Neural cell (in vitro differentiated cells): ENCODE data around the gene LHX2. TPM values are rescaled to one million over a fixed set of nuclear protein-coding genes. Genes with fewer than 3 reads are reported as not detected.

ENCODE experiments used
- H2AFZ ChIP-seq: fragments of 200-600, 300-800 bp; sonication (generic), shearing (Covaris generic); 2 replicates; pipeline ENCODE4 v1.6.0; 2014; ENCODE audit warnings: low read depth, mild to moderate bottlenecking, antibody characterized with exemption, low read length, moderate library complexity
- H3F3A ChIP-seq: fragments of 200-600 bp; shearing (Covaris generic); 2 replicates; pipeline ENCODE4 v1.6.1; 2016; ENCODE audit warnings: mild to moderate bottlenecking, moderate library complexity, mixed read lengths, antibody characterized with exemption, low read length; ENCODE audit not compliant: insufficient read depth, poor library complexity, severe bottlenecking
- H3K27ac ChIP-seq: fragments of 200-600, 300-800 bp; sonication (generic), shearing (Covaris generic); 2 replicates; pipeline ENCODE4 v1.5.1; 2014; ENCODE audit warnings: mild to moderate bottlenecking, low read length, moderate library complexity
- H3K27me3 ChIP-seq: fragments of 300-800, 200-600 bp; sonication (generic), shearing (Covaris generic); 2 replicates; pipeline ENCODE4 v1.6.0; 2014; ENCODE audit warnings: mild to moderate bottlenecking, low read depth, low read length, moderate library complexity; ENCODE audit not compliant: insufficient read depth
- H3K36me3 ChIP-seq: fragments of 300-800, 200-600 bp; sonication (generic), shearing (Covaris generic); 2 replicates; pipeline ENCODE4 v1.5.1; 2014; ENCODE audit warnings: mild to moderate bottlenecking, antibody characterized with exemption, low read length, moderate library complexity; ENCODE audit not compliant: insufficient read depth
- H3K4me2 ChIP-seq: fragments of 300-800, 200-600 bp; sonication (generic), shearing (Covaris generic); 2 replicates; pipeline ENCODE4 v1.6.0; 2014; ENCODE audit warnings: mild to moderate bottlenecking, low read length
- H3K4me3 ChIP-seq: fragments of 300-800, 200-600 bp; sonication (generic), shearing (Covaris generic); 2 replicates; pipeline ENCODE4 v1.5.1; 2014; ENCODE audit warnings: mild to moderate bottlenecking, low read length, moderate library complexity
- H3K79me2 ChIP-seq: fragments of 200-600 bp; shearing (Covaris generic); replicated peaks from 2 replicates; pipeline ENCODE4 v1.6.0; 2014; ENCODE audit warnings: mild to moderate bottlenecking, low read length, moderate library complexity; ENCODE audit not compliant: insufficient read depth
- H3K9ac ChIP-seq: fragments of 300-800, 200-600 bp; sonication (generic), shearing (Covaris generic); 2 replicates; pipeline ENCODE4 v1.6.1; 2016; ENCODE audit warnings: mild to moderate bottlenecking, low read length, mixed read lengths
- H3K9me2 ChIP-seq: fragments of 200-600 bp; shearing (Covaris generic); 2 replicates; pipeline ENCODE4 v1.6.1; 2016; ENCODE audit warnings: mild to moderate bottlenecking, low read length, mixed read lengths; ENCODE audit not compliant: insufficient read depth
- H3K9me3 ChIP-seq: fragments of 200-600, 300-800 bp; sonication (generic), shearing (Covaris generic); 2 replicates; pipeline ENCODE4 v1.6.1; 2016; ENCODE audit warnings: mild to moderate bottlenecking, mixed run types, low read length, moderate library complexity, mixed read lengths
- H4K20me1 ChIP-seq: fragments of 200-600 bp; shearing (Covaris generic); 2 replicates; pipeline ENCODE4 v1.6.1; 2016; ENCODE audit warnings: mild to moderate bottlenecking, mixed run types; ENCODE audit not compliant: insufficient read depth
- EP300 ChIP-seq: fragments of 450-650 bp; conservative IDR thresholded peaks from 2 replicates; pipeline ENCODE4 v1.6.1; 2014; ENCODE audit warnings: antibody characterized with exemption, mild to moderate bottlenecking, moderate library complexity; ENCODE audit not compliant: poor library complexity, severe bottlenecking
- EZH2 ChIP-seq: fragments of 200-600, 300-800 bp; shearing (Covaris generic), sonication (generic); IDR thresholded peaks from 2 replicates; pipeline ENCODE4 v1.6.1; 2014; ENCODE audit warnings: antibody characterized with exemption, low read length, borderline replicate concordance, mild to moderate bottlenecking; ENCODE audit not compliant: insufficient read depth, poor library complexity, severe bottlenecking
- MXI1 ChIP-seq: fragments of 450-650 bp; conservative IDR thresholded peaks from 2 replicates; pipeline ENCODE4 v1.6.1; 2014; ENCODE audit warnings: antibody characterized with exemption, mild to moderate bottlenecking; ENCODE audit not compliant: poor library complexity, severe bottlenecking
- RAD21 ChIP-seq: fragments of 450-650 bp; conservative IDR thresholded peaks from 2 replicates; pipeline ENCODE4 v1.6.1; 2014; ENCODE audit warnings: antibody characterized with exemption, mild to moderate bottlenecking, moderate library complexity
- SMC3 ChIP-seq: fragments of 450-650 bp; conservative IDR thresholded peaks from 2 replicates; pipeline ENCODE4 v1.6.1; 2014; ENCODE audit warnings: antibody characterized with exemption, mild to moderate bottlenecking, moderate library complexity; ENCODE audit not compliant: poor library complexity
- TAF1 ChIP-seq: IDR thresholded peaks from 2 replicates; pipeline ENCODE4 v1.6.1; 2012; ENCODE audit warnings: low read depth
- polyA plus RNA-seq: library from polyadenylated mRNA; depleted of rRNA; stranded (reverse); fragments of >200 nt; gene quantifications from 2 replicates; pipeline ENCODE4 v1.2.3, GENCODE V29; 2014
- TF ChIP-seq, protein P1 (sequence below): fragments of 450-650 bp; IDR thresholded peaks from 2 replicates; pipeline ENCODE4 v1.5.1; 2014; ENCODE audit warnings: antibody characterized with exemption, mild to moderate bottlenecking, moderate library complexity; ENCODE audit not compliant: poor library complexity, severe bottlenecking
- TF ChIP-seq, protein P2 (sequence below): IDR thresholded peaks from 2 replicates; pipeline ENCODE4 v1.6.1; 2012; ENCODE audit warnings: borderline replicate concordance

Gene LHX2
- polyA plus RNA-seq, 1 donor from 2014 or later: 3.6 TPM

DNA sequence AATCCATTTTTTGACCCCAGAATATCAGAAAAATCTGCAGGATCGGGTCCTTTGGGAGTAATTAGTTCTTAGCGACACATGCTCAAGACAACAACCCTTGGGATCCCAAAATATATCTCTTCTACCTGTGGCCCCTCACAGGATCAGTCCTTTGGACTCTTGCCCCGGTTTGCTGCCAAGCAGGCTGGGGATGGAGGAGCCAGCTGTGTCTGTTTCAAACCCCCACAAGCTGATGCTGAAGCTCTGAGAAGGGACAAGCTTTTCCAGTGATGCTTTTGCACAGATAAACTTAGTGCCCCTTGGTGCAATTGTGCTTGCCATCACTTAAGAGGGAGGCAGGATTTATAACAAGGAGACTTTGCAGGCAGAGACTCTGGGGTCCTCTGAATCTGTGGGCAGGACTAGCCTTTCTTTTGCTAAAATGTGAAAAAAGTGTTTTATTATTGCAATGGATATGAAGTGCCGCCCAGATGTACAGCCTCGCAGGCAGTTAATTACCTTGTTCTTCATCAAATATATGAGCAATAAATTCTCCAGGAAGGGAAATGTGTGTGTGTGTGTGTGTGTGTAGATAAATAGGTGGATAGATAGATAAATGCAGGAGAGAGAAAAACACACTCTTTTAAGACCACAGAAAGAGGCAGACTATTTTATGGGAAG is 9.6 kb upstream of the LHX2 start:
- peaks cover 3% of the 10 kb centered on the region for H3F3A ChIP-seq
- H2AFZ ChIP-seq: no peak overlapping the region
- H4K20me1 ChIP-seq: no peaks in the 10 kb centered on the region
- peaks cover 81% of the 10 kb centered on the region for H3K27me3 ChIP-seq
- H3K4me2 ChIP-seq: no peak overlapping the region
- H3K36me3 ChIP-seq: no peaks in the 10 kb centered on the region
- no peak for TF ChIP-seq EZH2
- no peak overlapping the region for H3K4me3 ChIP-seq
- H3K9ac ChIP-seq: no peak overlapping the region
- no peak overlapping the region for H3K27ac ChIP-seq
- no peaks in the 10 kb centered on the region for H3K9me2 ChIP-seq
- H3K79me2 ChIP-seq: peaks cover 62% of the 10 kb centered on the region
- no peaks in the 10 kb centered on the region for H3K9me3 ChIP-seq

DNA sequence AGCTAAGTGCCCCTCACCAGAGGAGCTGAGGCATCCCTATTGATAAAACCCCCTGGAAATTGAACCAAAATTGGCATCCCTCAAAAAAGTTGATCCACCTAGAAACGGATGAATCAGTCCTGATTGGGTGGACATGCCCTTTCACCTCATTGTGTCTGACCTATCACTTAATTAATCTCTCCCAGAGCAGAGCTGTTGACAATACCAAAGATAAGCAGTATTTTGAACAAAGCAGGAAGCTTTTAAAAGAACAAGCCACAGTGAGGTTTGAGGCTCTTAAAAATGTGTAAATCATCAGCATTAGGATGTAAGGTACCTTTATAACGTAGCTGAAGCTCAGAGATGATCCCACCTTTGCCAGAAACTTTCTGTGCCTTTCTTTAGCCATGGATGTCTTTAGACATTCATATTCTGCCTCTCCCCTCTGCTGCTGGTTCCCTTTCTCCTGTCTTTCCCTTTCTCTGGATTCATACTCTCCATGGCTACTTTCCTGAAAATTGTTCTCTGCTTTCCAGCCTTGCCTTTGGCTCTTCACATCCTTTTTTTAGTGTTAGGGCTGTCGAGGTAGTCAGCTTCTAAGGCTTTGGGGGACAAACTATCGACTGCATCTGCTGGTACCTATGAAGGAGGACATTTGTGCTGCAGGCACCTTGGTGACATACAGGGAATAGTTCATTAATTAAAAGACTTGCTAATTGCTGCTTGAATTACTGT is 7.8 kb upstream of the LHX2 start:
- Histone ChIP-seq H4K20me1 (no peaks in the 10 kb centered on the region), H3K36me3 (no peaks in the 10 kb centered on the region), H3K27ac (no peak overlapping the region), H3F3A (peaks cover 6% of the 10 kb centered on the region), H3K9me2 (no peaks in the 10 kb centered on the region), H3K9me3 (no peaks in the 10 kb centered on the region), H3K9ac (no peak overlapping the region), H2AFZ (no peak overlapping the region), H3K79me2 (peaks cover 60% of the 10 kb centered on the region), H3K4me2 (no peak overlapping the region), H3K27me3 (peaks cover 85% of the 10 kb centered on the region), H3K4me3 (no peak overlapping the region)
- TF ChIP-seq, protein P1, sequence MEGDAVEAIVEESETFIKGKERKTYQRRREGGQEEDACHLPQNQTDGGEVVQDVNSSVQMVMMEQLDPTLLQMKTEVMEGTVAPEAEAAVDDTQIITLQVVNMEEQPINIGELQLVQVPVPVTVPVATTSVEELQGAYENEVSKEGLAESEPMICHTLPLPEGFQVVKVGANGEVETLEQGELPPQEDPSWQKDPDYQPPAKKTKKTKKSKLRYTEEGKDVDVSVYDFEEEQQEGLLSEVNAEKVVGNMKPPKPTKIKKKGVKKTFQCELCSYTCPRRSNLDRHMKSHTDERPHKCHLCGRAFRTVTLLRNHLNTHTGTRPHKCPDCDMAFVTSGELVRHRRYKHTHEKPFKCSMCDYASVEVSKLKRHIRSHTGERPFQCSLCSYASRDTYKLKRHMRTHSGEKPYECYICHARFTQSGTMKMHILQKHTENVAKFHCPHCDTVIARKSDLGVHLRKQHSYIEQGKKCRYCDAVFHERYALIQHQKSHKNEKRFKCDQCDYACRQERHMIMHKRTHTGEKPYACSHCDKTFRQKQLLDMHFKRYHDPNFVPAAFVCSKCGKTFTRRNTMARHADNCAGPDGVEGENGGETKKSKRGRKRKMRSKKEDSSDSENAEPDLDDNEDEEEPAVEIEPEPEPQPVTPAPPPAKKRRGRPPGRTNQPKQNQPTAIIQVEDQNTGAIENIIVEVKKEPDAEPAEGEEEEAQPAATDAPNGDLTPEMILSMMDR: no peak
- no peak for TF ChIP-seq EP300
- no peak for TF ChIP-seq MXI1
- no peak for TF ChIP-seq RAD21
- TF ChIP-seq EZH2: no peak
- no peak for TF ChIP-seq SMC3
- no peak for TF ChIP-seq TAF1
- TF ChIP-seq, protein P2, sequence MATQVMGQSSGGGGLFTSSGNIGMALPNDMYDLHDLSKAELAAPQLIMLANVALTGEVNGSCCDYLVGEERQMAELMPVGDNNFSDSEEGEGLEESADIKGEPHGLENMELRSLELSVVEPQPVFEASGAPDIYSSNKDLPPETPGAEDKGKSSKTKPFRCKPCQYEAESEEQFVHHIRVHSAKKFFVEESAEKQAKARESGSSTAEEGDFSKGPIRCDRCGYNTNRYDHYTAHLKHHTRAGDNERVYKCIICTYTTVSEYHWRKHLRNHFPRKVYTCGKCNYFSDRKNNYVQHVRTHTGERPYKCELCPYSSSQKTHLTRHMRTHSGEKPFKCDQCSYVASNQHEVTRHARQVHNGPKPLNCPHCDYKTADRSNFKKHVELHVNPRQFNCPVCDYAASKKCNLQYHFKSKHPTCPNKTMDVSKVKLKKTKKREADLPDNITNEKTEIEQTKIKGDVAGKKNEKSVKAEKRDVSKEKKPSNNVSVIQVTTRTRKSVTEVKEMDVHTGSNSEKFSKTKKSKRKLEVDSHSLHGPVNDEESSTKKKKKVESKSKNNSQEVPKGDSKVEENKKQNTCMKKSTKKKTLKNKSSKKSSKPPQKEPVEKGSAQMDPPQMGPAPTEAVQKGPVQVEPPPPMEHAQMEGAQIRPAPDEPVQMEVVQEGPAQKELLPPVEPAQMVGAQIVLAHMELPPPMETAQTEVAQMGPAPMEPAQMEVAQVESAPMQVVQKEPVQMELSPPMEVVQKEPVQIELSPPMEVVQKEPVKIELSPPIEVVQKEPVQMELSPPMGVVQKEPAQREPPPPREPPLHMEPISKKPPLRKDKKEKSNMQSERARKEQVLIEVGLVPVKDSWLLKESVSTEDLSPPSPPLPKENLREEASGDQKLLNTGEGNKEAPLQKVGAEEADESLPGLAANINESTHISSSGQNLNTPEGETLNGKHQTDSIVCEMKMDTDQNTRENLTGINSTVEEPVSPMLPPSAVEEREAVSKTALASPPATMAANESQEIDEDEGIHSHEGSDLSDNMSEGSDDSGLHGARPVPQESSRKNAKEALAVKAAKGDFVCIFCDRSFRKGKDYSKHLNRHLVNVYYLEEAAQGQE: no peak
